ENCODE data around the gene FARSA.
"Not testable (repeated sequence)": the region's sequence is repeated elsewhere in the genome, so short reads cannot be mapped to it uniquely, and the experiment has no call there.

The FARSA gene

GRCh38 chr19:12933287-12934072 is at the start of gene FARSA:
Gene FARSA, minus strand, starts transcription at chr19:12933711. Its CDS starts 15 bp downstream, at chr19:12933696.
- DNase-seq (ENCODE audit: low read depth in 2 of 2) = peak; percentile 82 to 89

- no peak for DNase-seq (ENCODE audit: low read depth in 2 of 2)
Measured at GRCh38 chr19:12983091-12983490, 49.6 kb upstream of the FARSA start.

- DNase-seq (ENCODE audit: low read depth in 2 of 2) = no peak
Measured at GRCh38 chr19:12982648-12983047, 49.1 kb upstream of the FARSA start.

GRCh38 chr19:12979974-12980373 is 46.5 kb upstream of the FARSA start:
- DNase-seq (ENCODE audit: low read depth in 2 of 2) = no peak

GRCh38 chr19:12976109-12976508 is 42.6 kb upstream of the FARSA start:
- not testable (repeated sequence) for DNase-seq (ENCODE audit: low read depth in 2 of 2)

GRCh38 chr19:12975221-12975741 is 41.8 kb upstream of the FARSA start:
- DNase-seq (ENCODE audit: low read depth in 2 of 2) = no peak

GRCh38 chr19:12974301-12975220 is 41.0 kb upstream of the FARSA start:
- DNase-seq (ENCODE audit: low read depth in 2 of 2) = no peak

- no peak for DNase-seq (ENCODE audit: low read depth in 2 of 2)
Measured at GRCh38 chr19:12973236-12973635, 39.7 kb upstream of the FARSA start.

GRCh38 chr19:12970070-12970820 is 36.7 kb upstream of the FARSA start:
- DNase-seq (ENCODE audit: low read depth in 2 of 2) = no peak

GRCh38 chr19:12969292-12969988 is 35.9 kb upstream of the FARSA start, which contains the start of gene DAND5:
Gene DAND5, plus strand, starts transcription at chr19:12969576. Its CDS starts 85 bp downstream, at chr19:12969661.
- DNase-seq (ENCODE audit: low read depth in 2 of 2) = no peak

- DNase-seq (ENCODE audit: low read depth in 2 of 2) = no peak
Measured at GRCh38 chr19:12967907-12968306, 34.4 kb upstream of the FARSA start.

GRCh38 chr19:12965812-12966135 is 32.3 kb upstream of the FARSA start:
- DNase-seq (ENCODE audit: low read depth in 2 of 2) = no peak

- peak; percentile 78 to 82 for DNase-seq (ENCODE audit: low read depth in 2 of 2)
Measured at GRCh38 chr19:12965017-12965811, 31.7 kb upstream of the FARSA start.

GRCh38 chr19:12959481-12959880 is 26.0 kb upstream of the FARSA start:
- DNase-seq (ENCODE audit: low read depth in 2 of 2) = no peak

- not testable (repeated sequence) for DNase-seq (ENCODE audit: low read depth in 2 of 2)
Measured at GRCh38 chr19:12957389-12957952, 24.0 kb upstream of the FARSA start.

- peak; percentile 80 to 82 for DNase-seq (ENCODE audit: low read depth in 2 of 2)
Measured at GRCh38 chr19:12956446-12957388, 23.2 kb upstream of the FARSA start, which contains the start of gene GADD45GIP1. Gene GADD45GIP1, minus strand, starts transcription at chr19:12957223. Its CDS starts 11 bp downstream, at chr19:12957212.

- DNase-seq (ENCODE audit: low read depth in 2 of 2) = no peak
Measured at GRCh38 chr19:12955996-12956395, 22.5 kb upstream of the FARSA start.

GRCh38 chr19:12955575-12955974 is 22.1 kb upstream of the FARSA start:
- not testable (repeated sequence) for DNase-seq (ENCODE audit: low read depth in 2 of 2)

- DNase-seq (ENCODE audit: low read depth in 2 of 2) = no peak
Measured at GRCh38 chr19:12954612-12954962, 21.1 kb upstream of the FARSA start.

Measured in stimulated activated CD4-positive, alpha-beta T cell treated with anti-CD3 and anti-CD28 coated beads, Interleukin-4, amount 100 ng/mL, for 48 hours (primary cell).